ENCODE measurements around the gene FUT4.

DNA sequence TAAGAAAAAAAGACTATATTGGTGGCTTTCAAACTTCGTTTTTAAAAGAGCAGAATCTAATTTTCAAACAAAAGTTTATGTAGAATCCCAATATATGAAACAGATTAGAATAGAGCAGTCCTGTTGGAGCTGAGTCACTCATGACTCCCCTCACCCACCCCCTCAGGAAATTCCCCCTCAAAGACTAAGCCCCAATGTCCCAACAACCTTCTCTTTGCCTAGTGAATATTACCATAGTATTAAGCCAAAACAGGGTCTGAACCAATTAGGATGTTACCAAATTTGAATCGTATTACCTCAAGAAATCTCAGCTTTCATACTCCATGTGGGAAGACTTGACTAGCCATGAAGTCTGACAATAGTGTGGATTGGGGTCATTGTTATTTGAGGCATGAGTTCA lies 15.6 kb downstream of the FUT4 start:
- TF ChIP-seq, protein P1, sequence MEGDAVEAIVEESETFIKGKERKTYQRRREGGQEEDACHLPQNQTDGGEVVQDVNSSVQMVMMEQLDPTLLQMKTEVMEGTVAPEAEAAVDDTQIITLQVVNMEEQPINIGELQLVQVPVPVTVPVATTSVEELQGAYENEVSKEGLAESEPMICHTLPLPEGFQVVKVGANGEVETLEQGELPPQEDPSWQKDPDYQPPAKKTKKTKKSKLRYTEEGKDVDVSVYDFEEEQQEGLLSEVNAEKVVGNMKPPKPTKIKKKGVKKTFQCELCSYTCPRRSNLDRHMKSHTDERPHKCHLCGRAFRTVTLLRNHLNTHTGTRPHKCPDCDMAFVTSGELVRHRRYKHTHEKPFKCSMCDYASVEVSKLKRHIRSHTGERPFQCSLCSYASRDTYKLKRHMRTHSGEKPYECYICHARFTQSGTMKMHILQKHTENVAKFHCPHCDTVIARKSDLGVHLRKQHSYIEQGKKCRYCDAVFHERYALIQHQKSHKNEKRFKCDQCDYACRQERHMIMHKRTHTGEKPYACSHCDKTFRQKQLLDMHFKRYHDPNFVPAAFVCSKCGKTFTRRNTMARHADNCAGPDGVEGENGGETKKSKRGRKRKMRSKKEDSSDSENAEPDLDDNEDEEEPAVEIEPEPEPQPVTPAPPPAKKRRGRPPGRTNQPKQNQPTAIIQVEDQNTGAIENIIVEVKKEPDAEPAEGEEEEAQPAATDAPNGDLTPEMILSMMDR (IDR thresholded peaks at IDR 0.05): no peak
- TF ChIP-seq EZH2 (IDR thresholded peaks at IDR 0.05; ENCODE audit: borderline replicate concordance, insufficient read depth, low read depth, low read length, poor library complexity, severe bottlenecking): no peak
